GM19438 (cell line): ENCODE data around the gene SLC6A9.

ENCODE experiments used
- ATAC-seq: cut with Tn5 transposase; IDR thresholded peaks from one replicate; pipeline ENCODE4 v1.9.1; 2021; ENCODE audit warnings: low read depth; ENCODE audit not compliant: unreplicated experiment

The SLC6A9 gene

GRCh38 chr1:43952731-43953346 is 78.4 kb downstream of the SLC6A9 start:
- no peak for ATAC-seq

GRCh38 chr1:43951021-43951985 is 80.0 kb downstream of the SLC6A9 start:
- no peak for ATAC-seq

GRCh38 chr1:43949678-43950077 is 81.6 kb downstream of the SLC6A9 start:
- ATAC-seq: no peak

- ATAC-seq: no peak
Measured at GRCh38 chr1:43947874-43948437, 83.3 kb downstream of the SLC6A9 start.

GRCh38 chr1:43947061-43947873 is 84.0 kb downstream of the SLC6A9 start:
- no peak for ATAC-seq
